ENCODE data around the gene ZNRF4. TPM values are rescaled to one million over a fixed set of nuclear protein-coding genes. Genes with fewer than 3 reads are reported as not detected.

Gene ZNRF4
- total and polyA plus RNA-seq, 10 of the 15 experiments (the other 5 are each of a cell fraction or from before 2014, with no cell fraction given) = not detected

GRCh38 chr19:5432687-5433086 is 22.5 kb upstream of the ZNRF4 start:
- 45% methylated on average over 5 of the region's 5 CpGs for WGBS (ENCODE audit: insufficient coverage, insufficient replicate concordance, low lambda C conversion rate, missing lambda C conversion rate)
- CTCF ChIA-PET = no interaction called here
- H3K79me2 ChIP-seq (ENCODE audit: control insufficient read depth, insufficient read depth, low read length) = no peaks in the 10 kb centered on the region
- H3K9me3 ChIP-seq (replicated peaks; ENCODE audit: control insufficient read depth, insufficient read depth, low read length) = no peaks in the 10 kb centered on the region
- H3K27me3 ChIP-seq (replicated peaks in 1 of 2; ENCODE audit: control insufficient read depth in 2 of 2, insufficient read depth in 2 of 2, low read length in 1 of 2) = no peaks in the 10 kb centered on the region
- no peak overlapping the region for H3K4me3 ChIP-seq
- no TSS peak for BruUV-seq (replicated peaks)
- intact Hi-C loops (cut with micrococcal nuclease; ENCODE audit: unreplicated experiment) = no loop called here
- H3K4me1 ChIP-seq (ENCODE audit: control insufficient read depth, insufficient read depth, low read length) = no peaks in the 10 kb centered on the region
- H3K36me3 ChIP-seq (ENCODE audit: control insufficient read depth in 2 of 2, insufficient read depth in 2 of 2, low read length in 1 of 2) = no peaks in the 10 kb centered on the region
- no peak overlapping the region for H3K4me2 ChIP-seq (ENCODE audit: control insufficient read depth, insufficient read depth)
- in situ Hi-C loops (cut with MboI) = no loop called here
- no peak for FAIRE-seq
- no peak overlapping the region for H3K27ac ChIP-seq (ENCODE audit: control insufficient read depth, insufficient read depth)
- no peak overlapping the region for H2AFZ ChIP-seq (ENCODE audit: control insufficient read depth, low read depth, low read length)
- H4K20me1 ChIP-seq (ENCODE audit: control insufficient read depth, insufficient read depth) = no peaks in the 10 kb centered on the region
- DNase-seq (ENCODE audit: low read depth, low spot score) = no peak
- POLR2A ChIA-PET = no interaction called here
- SMC1A ChIA-PET (ENCODE audit: uncharacterized antibody, unreplicated experiment) = no interaction called here
- no peak for ATAC-seq
- RAD21 ChIA-PET (ENCODE audit: unreplicated experiment) = no interaction called here
- TF ChIP-seq, protein P1, sequence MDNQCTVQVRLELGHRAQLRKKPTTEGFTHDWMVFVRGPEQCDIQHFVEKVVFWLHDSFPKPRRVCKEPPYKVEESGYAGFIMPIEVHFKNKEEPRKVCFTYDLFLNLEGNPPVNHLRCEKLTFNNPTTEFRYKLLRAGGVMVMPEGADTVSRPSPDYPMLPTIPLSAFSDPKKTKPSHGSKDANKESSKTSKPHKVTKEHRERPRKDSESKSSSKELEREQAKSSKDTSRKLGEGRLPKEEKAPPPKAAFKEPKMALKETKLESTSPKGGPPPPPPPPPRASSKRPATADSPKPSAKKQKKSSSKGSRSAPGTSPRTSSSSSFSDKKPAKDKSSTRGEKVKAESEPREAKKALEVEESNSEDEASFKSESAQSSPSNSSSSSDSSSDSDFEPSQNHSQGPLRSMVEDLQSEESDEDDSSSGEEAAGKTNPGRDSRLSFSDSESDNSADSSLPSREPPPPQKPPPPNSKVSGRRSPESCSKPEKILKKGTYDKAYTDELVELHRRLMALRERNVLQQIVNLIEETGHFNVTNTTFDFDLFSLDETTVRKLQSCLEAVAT (IDR thresholded peaks at IDR 0.05) = no peak
- TF ChIP-seq FOXM1 (IDR thresholded peaks at IDR 0.05; ENCODE audit: low read depth, low read length) (no peak), WRNIP1 (IDR thresholded peaks at IDR 0.05; ENCODE audit: borderline replicate concordance, low read depth, low read length) (no peak), SP1 (IDR thresholded peaks at IDR 0.05; ENCODE audit: low read depth, low read length) (no peak), EGR1 (IDR thresholded peaks at IDR 0.05; ENCODE audit: borderline replicate concordance in 1 of 2, low read depth in 2 of 2, low read length in 2 of 2) (no peak), GATAD2B (conservative IDR thresholded peaks at IDR 0.05; ENCODE audit: low read depth) (no peak), MEF2A (IDR thresholded peaks at IDR 0.05; ENCODE audit: insufficient read depth, low read depth, low read length) (no peak), POU2F2 (IDR thresholded peaks at IDR 0.05; ENCODE audit: borderline replicate concordance, low read depth, low read length) (no peak), CEBPB (IDR thresholded peaks at IDR 0.05; ENCODE audit: borderline replicate concordance in 1 of 2, low read depth in 2 of 2, low read length in 2 of 2) (no peak), HDAC6 (IDR thresholded peaks at IDR 0.05; ENCODE audit: unreplicated experiment) (no peak), LARP7 (IDR thresholded peaks at IDR 0.05) (no peak), NR2F1 (conservative IDR thresholded peaks at IDR 0.05) (no peak), TARDBP (IDR thresholded peaks at IDR 0.05; ENCODE audit: borderline replicate concordance) (no peak), CHD1 (IDR thresholded peaks at IDR 0.05; ENCODE audit: low read depth, low read length) (no peak)
- TF ChIP-seq, protein P2, sequence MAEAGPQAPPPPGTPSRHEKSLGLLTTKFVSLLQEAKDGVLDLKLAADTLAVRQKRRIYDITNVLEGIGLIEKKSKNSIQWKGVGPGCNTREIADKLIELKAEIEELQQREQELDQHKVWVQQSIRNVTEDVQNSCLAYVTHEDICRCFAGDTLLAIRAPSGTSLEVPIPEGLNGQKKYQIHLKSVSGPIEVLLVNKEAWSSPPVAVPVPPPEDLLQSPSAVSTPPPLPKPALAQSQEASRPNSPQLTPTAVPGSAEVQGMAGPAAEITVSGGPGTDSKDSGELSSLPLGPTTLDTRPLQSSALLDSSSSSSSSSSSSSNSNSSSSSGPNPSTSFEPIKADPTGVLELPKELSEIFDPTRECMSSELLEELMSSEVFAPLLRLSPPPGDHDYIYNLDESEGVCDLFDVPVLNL (IDR thresholded peaks at IDR 0.05; ENCODE audit: low read depth, low read length) = no peak
- no peak overlapping the region for H3K9ac ChIP-seq (ENCODE audit: control insufficient read depth, insufficient read depth, low read length)

Data from GM12878 (cell line).